Measurements from ENCODE around the gene NOL4L.

DNA sequence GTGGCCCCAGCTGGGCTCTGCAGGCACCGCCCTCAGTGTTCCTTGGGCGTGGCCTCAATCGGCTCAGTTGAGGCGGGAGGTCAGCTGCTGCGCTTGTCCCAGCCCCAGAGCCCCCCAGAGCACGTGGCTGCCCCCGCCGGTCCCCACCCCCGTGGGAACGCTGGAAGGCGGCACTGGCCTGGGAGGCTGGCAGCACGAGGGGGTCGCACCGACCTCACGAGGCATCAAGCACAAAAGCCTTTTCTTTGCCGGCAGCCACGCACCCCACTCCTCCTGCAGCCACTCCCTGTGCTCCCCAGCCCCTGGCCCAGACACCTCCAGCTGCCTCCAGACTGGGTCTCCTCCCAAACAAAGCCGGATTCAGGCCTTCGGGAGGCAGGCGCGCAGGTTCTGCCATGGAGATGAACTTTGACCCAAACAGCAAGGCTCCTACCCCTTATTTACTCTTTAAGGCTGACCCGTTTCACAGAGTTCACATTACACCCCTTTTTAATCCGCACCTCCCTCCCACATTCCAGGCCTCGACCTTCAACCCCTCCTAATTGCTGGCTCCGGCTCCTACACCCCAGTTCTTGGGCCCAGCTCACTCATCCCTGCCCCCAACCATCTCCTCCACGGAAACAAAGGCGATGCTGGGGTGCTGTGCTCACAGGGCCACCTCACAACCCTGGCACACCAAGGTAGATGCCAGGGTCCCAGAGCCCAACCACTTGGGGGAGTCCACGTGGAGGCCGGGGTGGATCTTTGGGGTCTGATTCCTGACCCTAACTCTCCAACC, 111.7 kb downstream of the NOL4L start:
- TF ChIP-seq, protein P1, sequence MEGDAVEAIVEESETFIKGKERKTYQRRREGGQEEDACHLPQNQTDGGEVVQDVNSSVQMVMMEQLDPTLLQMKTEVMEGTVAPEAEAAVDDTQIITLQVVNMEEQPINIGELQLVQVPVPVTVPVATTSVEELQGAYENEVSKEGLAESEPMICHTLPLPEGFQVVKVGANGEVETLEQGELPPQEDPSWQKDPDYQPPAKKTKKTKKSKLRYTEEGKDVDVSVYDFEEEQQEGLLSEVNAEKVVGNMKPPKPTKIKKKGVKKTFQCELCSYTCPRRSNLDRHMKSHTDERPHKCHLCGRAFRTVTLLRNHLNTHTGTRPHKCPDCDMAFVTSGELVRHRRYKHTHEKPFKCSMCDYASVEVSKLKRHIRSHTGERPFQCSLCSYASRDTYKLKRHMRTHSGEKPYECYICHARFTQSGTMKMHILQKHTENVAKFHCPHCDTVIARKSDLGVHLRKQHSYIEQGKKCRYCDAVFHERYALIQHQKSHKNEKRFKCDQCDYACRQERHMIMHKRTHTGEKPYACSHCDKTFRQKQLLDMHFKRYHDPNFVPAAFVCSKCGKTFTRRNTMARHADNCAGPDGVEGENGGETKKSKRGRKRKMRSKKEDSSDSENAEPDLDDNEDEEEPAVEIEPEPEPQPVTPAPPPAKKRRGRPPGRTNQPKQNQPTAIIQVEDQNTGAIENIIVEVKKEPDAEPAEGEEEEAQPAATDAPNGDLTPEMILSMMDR (IDR thresholded peaks at IDR 0.05; ENCODE audit: poor library complexity): no peak
- no peak for TF ChIP-seq EZH2phosphoT487 (IDR thresholded peaks at IDR 0.05; ENCODE audit: low read depth, severe bottlenecking, unreplicated experiment)
- TF ChIP-seq EZH2 (IDR thresholded peaks at IDR 0.05; ENCODE audit: borderline replicate concordance): no peak
